GM18951 (cell line): ENCODE measurements around the gene ARSB.
"Not testable (repeated sequence)": the region's sequence is repeated elsewhere in the genome, so short reads cannot be mapped to it uniquely, and the experiment has no call there.

Experiments used
- POLR2A ChIP-seq: IDR thresholded peaks from 4 replicates; pipeline ENCODE4 v1.6.1; 2011; ENCODE audit warnings: mild to moderate bottlenecking; ENCODE audit not compliant: insufficient read length, insufficient read depth; ENCODE audit errors: extremely low read depth
- in situ Hi-C: fragments of 300-500 bp; cut with MboI; formaldehyde crosslinking; loops from one replicate; pipeline ENCODE4 v1.12.0; 2022; ENCODE audit warnings: low sequenced_read_pairs, mixed read lengths, inconsistent platforms; ENCODE audit not compliant: unreplicated experiment

Gene ARSB

GRCh38 chr5:78985725-78986223, 664 bp upstream of the ARSB start:
- no peak for TF ChIP-seq POLR2A
- in situ Hi-C loops, result no loop called here

DNA sequence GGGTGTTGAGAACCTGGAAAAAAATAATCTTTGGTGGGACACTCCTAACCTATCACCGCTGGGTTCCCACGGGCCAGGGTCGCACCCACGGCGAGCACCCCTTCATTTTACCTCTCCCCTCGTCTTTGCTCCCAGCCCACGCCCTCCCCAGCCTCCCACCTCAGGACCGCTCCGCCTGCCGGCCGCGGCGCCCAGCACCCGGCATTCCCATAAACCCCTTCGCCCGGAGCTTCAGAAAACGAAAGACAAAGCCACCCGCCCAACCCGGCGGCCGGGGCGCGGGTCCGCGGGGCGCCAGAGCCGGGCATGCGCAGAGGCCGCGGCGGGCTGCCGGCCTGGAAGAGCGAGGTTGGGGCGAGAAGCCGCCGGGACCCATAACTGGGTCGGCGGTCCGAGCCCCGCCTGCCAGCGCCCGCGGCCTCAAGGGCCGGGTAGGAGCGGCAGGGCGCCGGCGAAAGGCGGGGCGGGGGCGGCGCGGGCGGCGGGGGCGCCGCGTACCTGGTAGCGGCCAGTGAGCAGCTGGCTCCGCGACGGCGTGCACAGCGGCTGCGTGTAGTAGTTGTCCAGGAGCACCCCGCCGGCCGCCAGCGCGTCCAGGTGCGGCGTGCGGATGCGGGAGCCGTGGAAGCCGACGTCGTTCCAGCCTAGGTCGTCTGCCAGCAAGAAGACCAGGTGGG, 533 bp downstream of the ARSB start:
- in situ Hi-C loops, result no loop called here
- TF ChIP-seq POLR2A, result peak; percentile 82

GRCh38 chr5:78983601-78984438, 1.3 kb downstream of the ARSB start:
- TF ChIP-seq POLR2A, result no peak
- in situ Hi-C loops, result no loop called here

GRCh38 chr5:78983194-78983593, 1.9 kb downstream of the ARSB start:
- in situ Hi-C loops, result not testable (repeated sequence)

GRCh38 chr5:78979909-78980308, 5.2 kb downstream of the ARSB start:
- TF ChIP-seq POLR2A, result no peak
- in situ Hi-C loops, result loop anchor here (10.0 kb wide), 1 partner anchor 445 kb away; no protein-coding TSS in a partner anchor

DNA sequence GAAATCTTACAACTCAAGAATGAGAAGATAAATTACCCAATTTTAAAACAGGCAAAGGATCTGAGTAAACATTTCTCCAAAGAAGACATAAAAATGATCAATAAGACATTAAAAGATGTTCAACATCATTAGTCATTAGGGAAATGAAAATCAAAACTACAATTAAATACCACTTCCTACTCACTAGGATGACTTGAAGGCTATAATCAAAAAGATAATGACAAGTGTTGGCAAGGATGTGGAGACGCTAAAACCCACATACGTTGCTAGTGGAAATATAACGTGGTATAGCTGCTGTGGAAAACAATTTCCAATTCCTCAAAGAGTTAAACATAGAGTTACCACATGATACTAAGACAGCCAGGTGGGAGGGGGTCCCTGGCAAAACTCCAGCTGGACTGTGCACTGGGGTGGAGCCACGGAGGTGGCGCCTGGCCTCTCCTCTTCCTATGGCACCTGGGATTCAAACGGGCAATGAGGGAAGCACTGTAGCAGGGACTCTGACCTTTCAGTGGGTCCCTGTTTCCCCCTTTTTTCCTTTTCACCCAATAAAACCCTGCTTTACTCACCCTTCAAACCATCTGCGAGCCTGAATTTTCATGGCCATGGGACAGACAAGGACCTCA, 5.9 kb downstream of the ARSB start:
- in situ Hi-C loops, result loop anchor here (10.0 kb wide), 1 partner anchor 444 kb away; no protein-coding TSS in a partner anchor
- no peak for TF ChIP-seq POLR2A

- in situ Hi-C loops, result loop anchor here (10.0 kb wide), 1 partner anchor 440 kb away; no protein-coding TSS in a partner anchor
- no peak for TF ChIP-seq POLR2A
These were observed 10.1 kb downstream of the ARSB start for GRCh38 chr5:78975035-78975434.

DNA sequence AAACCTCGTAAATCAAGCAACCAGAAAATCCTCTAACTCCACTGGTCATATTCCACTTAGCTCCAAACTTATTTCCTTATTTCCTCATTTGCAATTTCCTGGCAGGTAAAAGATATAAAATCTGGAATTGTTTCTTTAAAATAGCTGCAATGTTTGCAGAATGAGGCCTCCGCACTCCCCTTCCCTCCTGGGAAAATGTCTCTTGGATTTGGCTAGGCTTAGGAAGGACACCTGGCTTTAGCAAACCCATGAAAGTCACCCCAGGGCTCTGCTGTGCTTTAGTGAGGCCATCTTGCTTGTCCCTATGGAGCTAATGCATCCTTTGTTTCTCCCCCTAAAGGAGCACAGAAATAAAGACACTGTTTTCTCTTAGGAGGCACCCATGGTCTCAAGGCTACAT, 10.5 kb downstream of the ARSB start:
- in situ Hi-C loops, result loop anchor here (10.0 kb wide), 1 partner anchor 440 kb away; no protein-coding TSS in a partner anchor
- no peak for TF ChIP-seq POLR2A

- TF ChIP-seq POLR2A, result no peak
- in situ Hi-C loops, result loop anchor here (10.0 kb wide), 1 partner anchor 439 kb away; no protein-coding TSS in a partner anchor
These were observed 11.1 kb downstream of the ARSB start for GRCh38 chr5:78974011-78974410.

DNA sequence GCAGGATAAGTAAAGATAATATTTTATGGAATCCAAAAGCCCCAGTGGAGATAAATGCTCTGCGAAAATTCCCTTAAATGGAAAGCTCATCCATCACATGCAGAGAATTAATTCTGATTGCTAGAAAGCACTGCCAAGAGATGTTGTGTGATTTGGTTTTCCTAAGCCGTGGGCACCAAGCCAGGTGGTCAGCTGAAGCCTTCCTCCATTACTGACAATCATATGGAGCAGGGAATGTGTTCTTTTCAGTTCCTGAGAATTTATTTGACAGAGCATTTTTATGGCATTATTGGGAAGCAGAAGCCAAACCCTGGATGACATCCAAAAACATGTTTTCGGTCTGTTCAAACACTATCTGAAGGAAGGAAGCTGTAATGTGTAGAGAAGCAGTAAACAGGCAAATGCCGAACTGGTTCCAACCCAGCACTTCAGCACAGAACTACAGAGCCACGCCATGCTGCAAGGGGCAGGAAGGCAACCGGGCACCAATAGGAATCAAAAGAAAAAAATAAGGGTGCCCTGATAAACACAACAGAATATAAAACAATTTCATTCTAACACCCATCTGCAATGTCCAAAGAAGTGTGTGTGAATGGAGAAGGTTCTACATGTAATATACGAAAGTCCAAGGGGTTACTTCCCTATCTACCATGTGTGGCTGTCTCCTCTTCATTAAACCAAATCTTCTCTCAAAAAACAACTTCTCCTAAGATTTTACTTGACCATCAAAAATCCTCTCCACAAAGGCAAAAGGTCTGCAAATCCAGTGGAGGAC, 12.3 kb downstream of the ARSB start:
- TF ChIP-seq POLR2A, result no peak
- in situ Hi-C loops, result loop anchor here (10.0 kb wide), 1 partner anchor 438 kb away; no protein-coding TSS in a partner anchor

DNA sequence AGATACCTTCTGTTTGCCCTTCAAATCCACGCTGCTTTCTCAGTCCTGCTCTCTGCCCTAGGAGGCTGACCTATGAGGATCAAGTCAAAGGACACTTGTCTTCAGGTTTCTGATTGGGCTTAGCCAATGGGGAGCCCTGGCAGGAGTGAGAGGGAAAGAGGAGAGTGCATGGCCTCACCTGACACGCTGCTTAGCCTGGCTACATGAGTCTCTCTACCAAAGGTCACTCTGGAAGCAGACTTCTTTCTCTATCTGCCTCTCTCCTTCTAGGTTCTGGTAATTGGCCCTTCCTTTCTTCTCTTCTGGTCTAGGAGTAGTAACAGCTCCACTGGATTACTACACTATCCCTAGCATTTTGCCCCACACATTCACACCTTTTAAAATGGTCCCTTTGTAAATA, 13.1 kb downstream of the ARSB start:
- in situ Hi-C loops, result loop anchor here (10.0 kb wide), 1 partner anchor 437 kb away; no protein-coding TSS in a partner anchor

GRCh38 chr5:78968781-78969180, 16.3 kb downstream of the ARSB start:
- no peak for TF ChIP-seq POLR2A
- in situ Hi-C loops, result no loop called here

More for the DNA sequence above, 13.1 kb downstream of the ARSB start:
- no peak for TF ChIP-seq POLR2A
